ENCODE measurements around the gene SP5.

DNA sequence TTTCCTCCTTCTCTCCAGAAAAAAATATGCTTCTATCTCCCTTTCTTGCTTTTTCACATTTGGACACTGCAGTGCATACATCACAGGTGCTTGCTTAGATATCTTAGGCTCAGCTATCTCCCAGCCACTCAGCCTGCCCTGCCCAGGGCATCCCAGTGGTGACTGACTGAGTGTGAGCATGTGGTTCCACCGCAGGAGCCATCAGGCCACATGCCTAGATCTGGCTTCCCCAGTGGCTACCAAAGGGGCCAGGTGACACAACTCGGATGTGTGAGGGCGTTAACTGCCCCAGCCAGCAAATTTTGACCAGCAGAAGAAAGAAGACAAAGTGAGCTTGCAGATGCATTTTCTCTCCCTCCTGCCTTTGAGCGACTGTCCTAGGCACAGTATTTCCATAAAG, 25.5 kb downstream of the SP5 start:
- TF ChIP-seq POLR2A (IDR thresholded peaks at IDR 0.05; ENCODE audit: low read depth, low read length) = no peak
- TF ChIP-seq POLR2AphosphoS5 (IDR thresholded peaks at IDR 0.05; ENCODE audit: low read depth, low read length) = no peak

All from GM12891 (cell line).